Endothelial cell of umbilical vein (primary cell): ENCODE measurements around the gene MDH1. TPM values are rescaled to one million over a fixed set of nuclear protein-coding genes. Genes with fewer than 3 reads are reported as not detected.

Experiments used
- BruUV-seq: library from RNA; stranded (reverse); fragments of 400-500 nt; replicated peaks from 2 replicates; lab custom pipeline; 2021; lab: Mats Ljungman, UMichigan
- CTCF ChIA-PET: fragments of 300-600, 350-600 bp; sonication (Branson Sonifier 250); formaldehyde crosslinking; loops from one replicate; lab custom pipeline; 2021; ENCODE audit warnings: antibody characterized with exemption, inconsistent platforms; lab: Charles Lee
- POLR2A ChIA-PET: fragments of 300-600, 350-600 bp; sonication (Branson Sonifier 250); formaldehyde crosslinking; loops from one replicate; lab custom pipeline; 2021; ENCODE audit warnings: antibody characterized with exemption, inconsistent platforms; lab: Charles Lee
- DNase-seq: peaks from one replicate; pipeline ENCODE4 v3.0.0-alpha.2; 2011; ENCODE audit warnings: low read depth, low spot score
- FAIRE-seq: peaks from 2 replicates; lab custom pipeline; 2011; peaks lifted over from hg19 to GRCh38; lab: Jason Lieb, UNC
- H2AFZ ChIP-seq: 2 replicates; pipeline ENCODE4 v1.6.0; 2012; ENCODE audit warnings: low read depth, low read length, control low read depth, inconsistent platforms
- H3K27ac ChIP-seq: 2 replicates; pipeline ENCODE4 v1.5.1; 2011; ENCODE audit warnings: low read depth, mild to moderate bottlenecking, control low read depth, low read length, moderate library complexity; ENCODE audit not compliant: insufficient read depth
- H3K27me3 ChIP-seq, 2 experiments: 2 replicates each; pipeline versions ENCODE4 v1.6.0 to v1.6.1; 2011; ENCODE audit warnings: low read length in 2 of 2, mixed read lengths in 1 of 2; ENCODE audit not compliant: control insufficient read depth in 2 of 2, insufficient read depth in 2 of 2
- H3K36me3 ChIP-seq, 2 experiments: 2 replicates in 1 of 2; 3 replicates in 1 of 2; pipeline ENCODE4 v1.5.1; 2011; ENCODE audit warnings: low read length in 2 of 2, mild to moderate bottlenecking in 1 of 2, moderate library complexity in 1 of 2; ENCODE audit not compliant: control insufficient read depth in 2 of 2, insufficient read depth in 2 of 2; ENCODE audit errors: extremely low read depth in 1 of 2
- H3K4me1 ChIP-seq: 3 replicates; pipeline ENCODE4 v1.5.1; 2011; ENCODE audit warnings: mild to moderate bottlenecking, low read length; ENCODE audit not compliant: control insufficient read depth, insufficient read depth; ENCODE audit errors: extremely low read depth
- H3K4me2 ChIP-seq: 2 replicates; pipeline ENCODE4 v1.6.1; 2011; ENCODE audit warnings: low read length, control low read depth, mixed read lengths; ENCODE audit not compliant: insufficient read depth
- H3K4me3 ChIP-seq, 3 experiments: fragments of 200-600 bp in 1 of 3; sonication (generic), shearing (Covaris generic) in 1 of 3; replicated peaks in 1 of 3; 2 replicates each; pipeline ENCODE4 v1.5.1; 2011 to 2016; ENCODE audit warnings: control low read depth in 3 of 3, low read length in 3 of 3, mild to moderate bottlenecking in 2 of 3, inconsistent platforms in 1 of 3, low read depth in 1 of 3, moderate library complexity in 1 of 3; ENCODE audit not compliant: insufficient read depth in 1 of 3
- H3K79me2 ChIP-seq: 2 replicates; pipeline ENCODE4 v1.6.0; 2012; ENCODE audit warnings: low read length, inconsistent platforms; ENCODE audit not compliant: control insufficient read depth, insufficient read depth
- H3K9ac ChIP-seq: replicated peaks from 2 replicates; pipeline ENCODE3; 2011; ENCODE audit warnings: low read length, control low read depth; ENCODE audit not compliant: insufficient read depth; ENCODE audit errors: extremely low read depth
- H3K9me1 ChIP-seq: replicated peaks from 3 replicates; pipeline ENCODE4 v1.6.0; 2011; ENCODE audit warnings: mild to moderate bottlenecking, low read length; ENCODE audit not compliant: control insufficient read depth, insufficient read depth; ENCODE audit errors: extremely low read depth
- H3K9me3 ChIP-seq: replicated peaks from 2 replicates; pipeline ENCODE4 v1.5.1; 2012; ENCODE audit warnings: low read length, inconsistent platforms; ENCODE audit not compliant: control insufficient read depth, insufficient read depth
- H4K20me1 ChIP-seq: replicated peaks from 2 replicates; pipeline ENCODE3; 2011; ENCODE audit warnings: mild to moderate bottlenecking, low read length; ENCODE audit not compliant: control insufficient read depth, insufficient read depth; ENCODE audit errors: extremely low read depth
- CTCF ChIP-seq, 2 donors: IDR thresholded peaks; 1 replicate in 1 of 2; 2 replicates in 1 of 2; pipeline ENCODE4 v1.5.1; 2011; ENCODE audit warnings: low read length in 2 of 2, mild to moderate bottlenecking in 2 of 2, moderate library complexity in 2 of 2, control low read depth in 1 of 2, inconsistent platforms in 1 of 2, low read depth in 1 of 2; ENCODE audit not compliant: insufficient read depth in 1 of 2; ENCODE audit errors: extremely low read depth in 1 of 2
- EZH2 ChIP-seq: IDR thresholded peaks from 2 replicates; pipeline ENCODE4 v1.6.1; 2012; ENCODE audit warnings: borderline replicate concordance, low read depth, mild to moderate bottlenecking, moderate library complexity, low read length, inconsistent platforms; ENCODE audit not compliant: severe bottlenecking
- FOS ChIP-seq: IDR thresholded peaks from 2 replicates; pipeline ENCODE4 v1.6.1; 2011; ENCODE audit warnings: mild to moderate bottlenecking, low read length, moderate library complexity, borderline replicate concordance; ENCODE audit not compliant: insufficient read depth
- GATA2 ChIP-seq: IDR thresholded peaks from 2 replicates; pipeline ENCODE4 v1.7.0; 2011; ENCODE audit warnings: low read depth, mild to moderate bottlenecking, moderate library complexity, mixed read lengths, low read length; ENCODE audit not compliant: insufficient read length, insufficient read depth
- JUN ChIP-seq: IDR thresholded peaks from 2 replicates; pipeline ENCODE4 v1.6.1; 2011; ENCODE audit warnings: borderline replicate concordance, low read depth; ENCODE audit not compliant: insufficient read length, insufficient read depth
- MYC ChIP-seq: IDR thresholded peaks from one replicate; pipeline ENCODE4 v1.6.1; 2011; ENCODE audit warnings: mild to moderate bottlenecking, low read depth, low read length
- POLR2A ChIP-seq: IDR thresholded peaks from 2 replicates; pipeline ENCODE4 v1.6.1; 2012; ENCODE audit warnings: low read depth, mild to moderate bottlenecking, control low read depth, low read length
- dilution Hi-C: fragments of 300-500 bp; cut with MboI; formaldehyde crosslinking; loops from one replicate; pipeline ENCODE4 v1.15.0; 2019; ENCODE audit warnings: low sequenced_read_pairs; ENCODE audit not compliant: extremely low pct_ligation_motif_present
- intact Hi-C: fragments of 100-400 bp; cut with micrococcal nuclease; formaldehyde crosslinking; loops from one replicate; pipeline ENCODE4 v1.10.0; 2022
- polyA plus RNA-seq, 4 experiments: library from polyadenylated mRNA; depleted of rRNA in 3 of 4; stranded (reverse) in 3 of 4; unstranded in 1 of 4; fragments of >200 nt; gene quantifications; 2 replicates each; pipeline versions ENCODE4 v1.2.1 to v1.2.3, GENCODE V29; 2011 to 2012; ENCODE audit warnings: missing spikeins in 1 of 4
- total RNA-seq: library from RNA; stranded (reverse); gene quantifications from 2 replicates; pipeline ENCODE4 v1.2.3, GENCODE V29; 2021

MDH1 gene
- total and polyA plus RNA-seq, 2 donors (not counting 3 experiments of a cell fraction or from before 2014, with no cell fraction given): 107 to 121 TPM

GRCh38 chr2:63544017-63544627 is 44.6 kb upstream of the MDH1 start:
- peak; percentile 54 for FAIRE-seq
- CTCF ChIA-PET: interaction anchor here (0.7 to 1.4 kb wide), 11 partner anchors 9 to 1087 kb away, joined by 3 to 10 read pairs (median 5); partner anchors contain the start of genes MDH1 and WDPCP
- Histone ChIP-seq H3K79me2 (no peaks in the 10 kb centered on the region), H3K4me3 (no peak overlapping the region), H4K20me1 (no peaks in the 10 kb centered on the region), H3K9me1 (no peaks in the 10 kb centered on the region), H3K4me1 (no peaks in the 10 kb centered on the region), H2AFZ (no peak overlapping the region), H3K36me3 (no peaks in the 10 kb centered on the region), H3K27ac (no peak overlapping the region), H3K4me2 (no peak overlapping the region), H3K9me3 (no peaks in the 10 kb centered on the region), H3K27me3 (no peaks in the 10 kb centered on the region), H3K9ac (no peak overlapping the region)
- no peak for TF ChIP-seq MYC
- TF ChIP-seq GATA2: no peak
- no peak for TF ChIP-seq FOS
- TF ChIP-seq JUN: no peak
- no peak for TF ChIP-seq EZH2
- peak; percentile 21 to 29 for TF ChIP-seq CTCF (IDR thresholded peaks at IDR 0.05; ENCODE audit: extremely low read depth in 1 of 2, insufficient read depth in 1 of 2, low read depth in 1 of 2, low read length in 2 of 2)
- TF ChIP-seq POLR2A: no peak
- DNase-seq: peak; percentile 42
- dilution Hi-C loops (no loop called here), intact Hi-C loops (loop anchor here (5.0 kb wide), 1 partner anchor 757 kb away; no protein-coding TSS in a partner anchor)
- POLR2A ChIA-PET: no interaction called here
- BruUV-seq: no TSS peak
